Fibroblast of the aortic adventitia (primary cell): ENCODE results near the gene NTN3. TPM values are rescaled to one million over a fixed set of nuclear protein-coding genes. Genes with fewer than 3 reads are reported as not detected.
A peak's percentile ranks its signal among the peaks of the same experiment; 100 is the strongest.

ENCODE experiments used
- DNase-seq: peaks from one replicate; pipeline ENCODE4 v3.0.0-alpha.2; 2010; ENCODE audit warnings: low read depth
- H3K4me3 ChIP-seq: 2 replicates; pipeline ENCODE4 v1.5.1; 2011; ENCODE audit warnings: low read depth, mild to moderate bottlenecking, control low read depth, low read length, moderate library complexity
- total RNA-seq: library from RNA; depleted of rRNA; stranded (reverse); fragments of >200 nt; gene quantifications from 2 replicates; pipeline ENCODE4 v1.2.3, GENCODE V29; 2012; ENCODE audit warnings: low replicate concordance
- TF ChIP-seq, protein P1 (sequence below): IDR thresholded peaks from 2 replicates; pipeline ENCODE4 v1.5.1; 2011; ENCODE audit warnings: mild to moderate bottlenecking, low read length, control low read depth, inconsistent platforms; ENCODE audit not compliant: insufficient read depth

The NTN3 gene
- total RNA-seq, 1 donor = 0.45 TPM

- no peak for DNase-seq
- TF ChIP-seq, protein P1, sequence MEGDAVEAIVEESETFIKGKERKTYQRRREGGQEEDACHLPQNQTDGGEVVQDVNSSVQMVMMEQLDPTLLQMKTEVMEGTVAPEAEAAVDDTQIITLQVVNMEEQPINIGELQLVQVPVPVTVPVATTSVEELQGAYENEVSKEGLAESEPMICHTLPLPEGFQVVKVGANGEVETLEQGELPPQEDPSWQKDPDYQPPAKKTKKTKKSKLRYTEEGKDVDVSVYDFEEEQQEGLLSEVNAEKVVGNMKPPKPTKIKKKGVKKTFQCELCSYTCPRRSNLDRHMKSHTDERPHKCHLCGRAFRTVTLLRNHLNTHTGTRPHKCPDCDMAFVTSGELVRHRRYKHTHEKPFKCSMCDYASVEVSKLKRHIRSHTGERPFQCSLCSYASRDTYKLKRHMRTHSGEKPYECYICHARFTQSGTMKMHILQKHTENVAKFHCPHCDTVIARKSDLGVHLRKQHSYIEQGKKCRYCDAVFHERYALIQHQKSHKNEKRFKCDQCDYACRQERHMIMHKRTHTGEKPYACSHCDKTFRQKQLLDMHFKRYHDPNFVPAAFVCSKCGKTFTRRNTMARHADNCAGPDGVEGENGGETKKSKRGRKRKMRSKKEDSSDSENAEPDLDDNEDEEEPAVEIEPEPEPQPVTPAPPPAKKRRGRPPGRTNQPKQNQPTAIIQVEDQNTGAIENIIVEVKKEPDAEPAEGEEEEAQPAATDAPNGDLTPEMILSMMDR = no peak
Observed at GRCh38 chr16:2460391-2460713, 10.7 kb upstream of the NTN3 start.

GRCh38 chr16:2460916-2461315, 10.2 kb upstream of the NTN3 start:
- H3K4me3 ChIP-seq = no peak overlapping the region
- TF ChIP-seq, protein P1 = no peak
- DNase-seq = no peak

More at GRCh38 chr16:2460391-2460713, 10.7 kb upstream of the NTN3 start:
- peak overlapping the region; percentile 71 for H3K4me3 ChIP-seq

DNA sequence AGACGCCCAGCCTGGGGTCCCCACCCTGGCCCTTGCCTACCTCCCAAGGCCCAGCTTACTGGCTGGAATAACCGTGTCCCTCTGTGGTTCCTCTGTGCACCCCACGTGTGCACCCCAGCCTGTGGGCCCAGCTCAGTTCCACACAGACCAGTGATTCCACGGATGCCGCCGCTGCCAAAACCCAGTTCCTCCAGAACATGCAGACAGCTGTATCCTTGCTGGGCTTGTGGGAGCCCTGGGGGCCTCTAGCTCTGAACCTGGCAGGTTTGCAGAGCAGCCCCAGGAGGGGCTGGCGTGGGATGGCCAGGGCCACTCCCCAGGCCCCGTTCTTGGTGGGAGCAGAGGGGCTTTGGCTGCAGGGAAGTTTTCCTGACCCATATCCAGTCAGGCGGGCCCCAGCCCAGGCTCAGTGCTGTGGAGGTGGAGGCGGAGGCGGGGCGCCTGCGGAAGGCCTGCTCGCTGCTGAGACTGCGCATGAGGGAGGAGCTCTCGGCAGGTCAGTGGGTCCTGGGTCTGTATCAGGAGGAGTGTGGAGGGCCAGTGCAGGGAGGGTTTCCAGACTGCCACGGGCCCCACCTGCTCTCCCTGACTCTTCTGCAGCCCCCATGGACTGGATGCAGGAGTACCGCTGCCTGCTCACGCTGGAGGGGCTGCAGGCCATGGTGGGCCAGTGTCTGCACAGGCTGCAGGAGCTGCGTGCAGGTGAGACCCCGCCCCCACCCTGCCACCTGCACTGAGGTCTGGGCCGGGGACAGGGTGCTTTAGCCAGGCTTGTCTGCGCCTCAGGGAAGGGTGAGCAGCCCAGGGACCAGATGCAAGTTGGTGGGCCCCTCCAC, 8.8 kb upstream of the NTN3 start:
- TF ChIP-seq, protein P1 = no peak
- no peak for DNase-seq
- no peak overlapping the region for H3K4me3 ChIP-seq

GRCh38 chr16:2464333-2464732, 6.8 kb upstream of the NTN3 start:
- no peak for DNase-seq
- no peak overlapping the region for H3K4me3 ChIP-seq
- TF ChIP-seq, protein P1 = no peak

GRCh38 chr16:2465653-2466415, 5.3 kb upstream of the NTN3 start:
- TF ChIP-seq, protein P1 = peak; percentile 34
- no peak for DNase-seq
- H3K4me3 ChIP-seq = no peak overlapping the region

DNA sequence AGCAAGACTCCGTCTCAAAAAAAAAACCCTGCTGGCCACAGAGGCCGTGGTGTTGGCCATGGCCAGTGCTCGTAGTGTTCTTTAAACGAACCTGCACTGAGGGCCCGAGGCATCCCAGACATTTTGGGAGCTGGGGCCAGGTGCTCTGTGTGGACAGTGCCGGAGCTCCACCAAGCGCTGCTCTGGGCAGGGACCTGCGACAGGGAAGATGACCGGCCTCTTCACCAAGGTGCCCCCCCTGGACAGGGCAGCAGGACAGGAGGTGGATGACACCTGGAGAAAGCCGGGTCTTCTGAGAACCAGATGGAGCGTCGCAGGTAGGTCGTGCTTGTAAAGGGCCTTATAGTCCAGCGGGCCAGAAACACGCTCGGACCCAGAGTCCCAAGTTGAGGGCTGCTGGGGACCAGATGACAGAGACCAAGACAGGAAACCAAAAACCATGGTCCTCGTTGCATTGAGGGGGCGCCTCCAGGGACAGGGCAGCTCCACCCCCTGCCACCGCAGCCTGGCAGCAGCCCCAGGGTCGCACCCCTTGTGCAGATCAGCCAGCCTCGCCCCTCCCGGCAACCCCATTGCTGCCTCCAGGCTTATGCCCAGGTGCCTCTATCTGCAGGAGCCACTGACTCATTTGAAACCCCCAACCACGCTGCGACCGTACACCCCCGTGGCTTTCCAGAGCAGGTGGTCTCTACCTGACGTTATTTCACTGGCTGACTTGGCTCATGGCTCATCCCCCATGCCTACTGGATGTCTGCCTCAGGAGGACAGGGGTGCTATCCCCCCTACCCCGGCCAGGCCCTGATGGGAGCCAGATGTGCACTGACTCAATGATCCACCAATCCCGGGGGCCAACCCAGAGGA, 4.2 kb upstream of the NTN3 start:
- TF ChIP-seq, protein P1 = no peak
- DNase-seq = no peak
- H3K4me3 ChIP-seq = peak overlapping the region; percentile 33
